H9 (cell line): ENCODE results near the gene RAD51D. TPM values are rescaled to one million over a fixed set of nuclear protein-coding genes. Genes with fewer than 3 reads are reported as not detected.

Experiments used
- DNase-seq: peaks from one replicate; pipeline ENCODE4 v3.0.0-alpha.2; 2017
- H2AFZ ChIP-seq: one replicate; pipeline ENCODE4 v1.6.1; 2013; ENCODE audit warnings: mild to moderate bottlenecking, low read length, control low read depth, moderate library complexity
- H2AK5ac ChIP-seq: 2 replicates; pipeline ENCODE4 v1.6.1; 2013; ENCODE audit warnings: low read length, control low read depth, mixed read lengths; ENCODE audit not compliant: insufficient read length
- H2BK120ac ChIP-seq: one replicate; pipeline ENCODE4 v1.6.1; 2013; ENCODE audit warnings: low read depth, mild to moderate bottlenecking, low read length, control low read depth, inconsistent platforms; ENCODE audit not compliant: poor library complexity, severe bottlenecking
- H2BK12ac ChIP-seq: 2 replicates; pipeline ENCODE4 v1.6.1; 2013; ENCODE audit warnings: low read length, control low read depth, mixed read lengths, low read depth; ENCODE audit not compliant: insufficient read length
- H2BK15ac ChIP-seq: 2 replicates; pipeline ENCODE4 v1.6.1; 2013; ENCODE audit warnings: low read depth, low read length, control low read depth
- H2BK20ac ChIP-seq: one replicate; pipeline ENCODE4 v1.6.1; 2013; ENCODE audit warnings: low read depth, mild to moderate bottlenecking, low read length, control low read depth, inconsistent platforms; ENCODE audit not compliant: poor library complexity, severe bottlenecking
- H2BK5ac ChIP-seq: 2 replicates; pipeline ENCODE4 v1.6.1; 2013; ENCODE audit warnings: low read length, control low read depth, mixed read lengths; ENCODE audit not compliant: insufficient read length
- H3K14ac ChIP-seq: 2 replicates; pipeline ENCODE4 v1.6.1; 2013; ENCODE audit warnings: low read length, control low read depth; ENCODE audit not compliant: insufficient read depth
- H3K18ac ChIP-seq: 2 replicates; pipeline ENCODE4 v1.6.1; 2013; ENCODE audit warnings: low read depth, mild to moderate bottlenecking, mixed read lengths, low read length, control low read depth; ENCODE audit not compliant: insufficient read length
- H3K23ac ChIP-seq: 2 replicates; pipeline ENCODE4 v1.6.1; 2013; ENCODE audit warnings: low read length, control low read depth, mixed read lengths, low read depth; ENCODE audit not compliant: insufficient read length
- H3K23me2 ChIP-seq: 2 replicates; pipeline ENCODE4 v1.6.1; 2013; ENCODE audit warnings: low read depth, mild to moderate bottlenecking, mixed read lengths, low read length, control low read depth; ENCODE audit not compliant: insufficient read length, poor library complexity, severe bottlenecking
- H3K27ac ChIP-seq: 2 replicates; pipeline ENCODE4 v1.5.1; 2013; ENCODE audit warnings: low read length, control low read depth, mixed read lengths, low read depth; ENCODE audit not compliant: insufficient read length
- H3K27me3 ChIP-seq: 2 replicates; pipeline ENCODE4 v1.6.1; 2013; ENCODE audit warnings: low read length, control low read depth, inconsistent platforms; ENCODE audit not compliant: insufficient read depth
- H3K4ac ChIP-seq: 2 replicates; pipeline ENCODE4 v1.6.1; 2013; ENCODE audit warnings: low read depth, mild to moderate bottlenecking, control low read depth, inconsistent platforms, low read length, moderate library complexity
- H3K4me1 ChIP-seq: 2 replicates; pipeline ENCODE4 v1.6.1; 2013; ENCODE audit warnings: low read length, control low read depth, inconsistent platforms; ENCODE audit not compliant: insufficient read depth
- H3K4me2 ChIP-seq: 2 replicates; pipeline ENCODE4 v1.6.1; 2013; ENCODE audit warnings: low read length, control low read depth, mixed read lengths; ENCODE audit not compliant: insufficient read length, insufficient read depth
- H3K56ac ChIP-seq: 2 replicates; pipeline ENCODE4 v1.6.1; 2013; ENCODE audit warnings: low read depth, mild to moderate bottlenecking, mixed read lengths, low read length, control low read depth; ENCODE audit not compliant: insufficient read length
- H3K79me1 ChIP-seq: 2 replicates; pipeline ENCODE4 v1.6.1; 2013; ENCODE audit warnings: low read depth, mild to moderate bottlenecking, moderate library complexity, low read length, control low read depth, inconsistent platforms; ENCODE audit not compliant: insufficient read depth, poor library complexity, severe bottlenecking
- H3K79me2 ChIP-seq: 2 replicates; pipeline ENCODE4 v1.6.1; 2013; ENCODE audit warnings: low read length, control low read depth, inconsistent platforms; ENCODE audit not compliant: insufficient read depth
- H3K9ac ChIP-seq: 2 replicates; pipeline ENCODE4 v1.6.1; 2013; ENCODE audit warnings: low read length, control low read depth, mixed read lengths; ENCODE audit not compliant: insufficient read length; ENCODE audit errors: extremely low read depth
- H3K9me3 ChIP-seq: one replicate; pipeline ENCODE4 v1.6.1; 2013; ENCODE audit warnings: low read depth, low read length, inconsistent platforms; ENCODE audit not compliant: control insufficient read depth
- H3T11ph ChIP-seq: one replicate; pipeline ENCODE4 v1.6.1; 2013; ENCODE audit warnings: mild to moderate bottlenecking, low read length, control low read depth, inconsistent platforms
- H4K20me1 ChIP-seq: one replicate; pipeline ENCODE4 v1.6.1; 2013; ENCODE audit not compliant: control insufficient read depth, insufficient read length, insufficient read depth
- H4K5ac ChIP-seq: 2 replicates; pipeline ENCODE4 v1.6.1; 2013; ENCODE audit warnings: low read depth, mild to moderate bottlenecking, mixed read lengths, low read length, control low read depth; ENCODE audit not compliant: insufficient read length
- H4K8ac ChIP-seq: replicated peaks from 2 replicates; pipeline ENCODE4 v1.6.1; 2013; ENCODE audit warnings: low read length, control low read depth, mixed read lengths, low read depth; ENCODE audit not compliant: insufficient read length
- H4K91ac ChIP-seq: 2 replicates; pipeline ENCODE4 v1.6.1; 2013; ENCODE audit warnings: low read depth, mild to moderate bottlenecking, moderate library complexity, mixed read lengths, low read length, control low read depth; ENCODE audit not compliant: insufficient read length
- H3K27ac Mint-ChIP-seq, 3 experiments: 2 replicates in 2 of 3; 3 replicates in 1 of 3; pipeline ENCODE4 v1.8.0; 2020 to 2021; ENCODE audit warnings: mixed read lengths in 3 of 3, mild to moderate bottlenecking in 1 of 3, moderate library complexity in 1 of 3
- H3K27me3 Mint-ChIP-seq: 2 replicates; pipeline ENCODE4 v1.8.0; 2021; ENCODE audit warnings: low read depth, mild to moderate bottlenecking, moderate library complexity, mixed read lengths
- H3K36me3 Mint-ChIP-seq, 3 experiments: 2 replicates in 2 of 3; 3 replicates in 1 of 3; pipeline ENCODE4 v1.8.0; 2020 to 2021; ENCODE audit warnings: low read depth in 3 of 3, mixed read lengths in 3 of 3; ENCODE audit not compliant: insufficient read depth in 1 of 3
- H3K4me1 Mint-ChIP-seq, 2 experiments: 2 replicates each; pipeline ENCODE4 v1.8.0; 2020; ENCODE audit warnings: mixed read lengths in 2 of 2
- H3K4me3 Mint-ChIP-seq, 2 experiments: 2 replicates in 1 of 2; 3 replicates in 1 of 2; pipeline ENCODE4 v1.8.0; 2020 to 2021; ENCODE audit warnings: mild to moderate bottlenecking in 2 of 2, mixed read lengths in 2 of 2, moderate library complexity in 1 of 2
- H3K9me3 Mint-ChIP-seq, 2 experiments: 2 replicates in 1 of 2; 3 replicates in 1 of 2; pipeline ENCODE4 v1.8.0; 2020; ENCODE audit warnings: mild to moderate bottlenecking in 2 of 2, mixed read lengths in 2 of 2, moderate library complexity in 1 of 2
- WGBS: extraction: QIAGEN DNeasy Blood & Tissue Kit; methylation state at CpG from one replicate; pipeline ENCODE4 v1.1.7; 2013; ENCODE audit warnings: missing lambda C conversion rate, low lambda C conversion rate, mixed read lengths; ENCODE audit not compliant: insufficient read length; ENCODE audit errors: extremely low coverage; 5-methylcytosine and 5-hydroxymethylcytosine counted together
- total RNA-seq: library from RNA; stranded (reverse); gene quantifications from 2 replicates; pipeline ENCODE4 v1.2.1, GENCODE V29; 2021
- TF ChIP-seq, protein P1 (sequence below): fragments of 200-600 bp; sonication (generic); conservative IDR thresholded peaks from 3 replicates; pipeline ENCODE4 v1.8.0; 2021; ENCODE audit warnings: antibody characterized with exemption, mild to moderate bottlenecking

Gene RAD51D
- total RNA-seq, 1 experiment from 2014 or later: 15.8 TPM

DNA sequence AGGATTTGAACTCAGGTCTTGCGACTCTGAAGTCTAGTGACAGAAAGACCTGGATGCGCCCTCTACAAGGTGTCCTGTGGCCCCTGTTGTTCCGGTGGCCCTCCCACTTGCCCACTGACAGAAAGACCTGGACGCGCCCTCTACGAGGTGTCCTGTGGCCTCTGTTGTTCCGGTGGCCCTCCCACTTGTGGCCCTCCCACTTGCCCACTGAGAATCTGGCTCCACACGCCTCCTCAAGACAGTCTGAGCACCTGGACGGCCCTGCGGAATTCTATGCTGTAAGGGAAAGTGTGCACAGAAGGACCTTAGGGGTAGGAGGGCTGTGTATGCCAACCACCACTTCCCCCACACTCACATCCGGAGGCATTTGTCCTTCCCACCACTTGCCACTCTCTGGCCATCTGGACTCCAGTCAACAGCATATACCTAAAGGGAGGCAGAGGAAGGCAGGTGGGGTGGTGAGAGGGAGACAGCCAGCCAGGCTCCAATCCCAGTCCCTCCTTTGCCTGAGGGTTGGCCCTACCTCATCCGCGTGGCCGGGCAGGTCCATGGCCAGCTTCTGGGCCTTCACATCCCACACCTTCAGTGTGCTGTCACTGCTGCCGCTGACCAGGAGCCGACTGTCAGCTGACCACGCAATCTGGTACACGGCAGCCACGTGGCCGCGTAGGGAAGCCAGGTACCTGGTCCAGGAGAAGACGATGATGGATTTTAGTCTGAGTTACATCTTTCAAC is 13.3 kb upstream of the RAD51D start:
- Histone ChIP-seq H3K56ac (no peak overlapping the region), H3K4ac (no peak overlapping the region), H4K5ac (no peak overlapping the region), H2BK12ac (no peak overlapping the region), H2BK15ac (no peak overlapping the region), H2AFZ (no peak overlapping the region), H3K4me2 (no peak overlapping the region), H3K9me3 (no peaks in the 10 kb centered on the region), H3K23me2 (no peaks in the 10 kb centered on the region), H4K20me1 (no peaks in the 10 kb centered on the region), H3K27ac (no peak overlapping the region), H4K91ac (no peak overlapping the region), H3K18ac (no peak overlapping the region), H3K79me1 (no peaks in the 10 kb centered on the region), H3K23ac (no peak overlapping the region), H2BK120ac (no peak overlapping the region), H3T11ph (no peak overlapping the region), H4K8ac (no peak overlapping the region), H2BK5ac (no peak overlapping the region), H3K27me3 (no peaks in the 10 kb centered on the region), H3K14ac (no peak overlapping the region), H3K9ac (no peak overlapping the region), H2BK20ac (no peak overlapping the region), H2AK5ac (no peak overlapping the region), H3K4me1 (no peaks in the 10 kb centered on the region), H3K79me2 (no peaks in the 10 kb centered on the region)
- no CpG with 5 or more reads among the region's 22 CpGs for WGBS
- Mint-ChIP-seq H3K9me3 (no peaks in the 10 kb centered on the region; a peak in 2 of 5 replicates), H3K27me3 (peaks cover 5% of the 10 kb centered on the region), H3K36me3 (peaks cover 56 to 77% (median 68%) of the 10 kb centered on the region in 3 experiments), H3K4me3 (no peak overlapping the region), H3K4me1 (no peaks in the 10 kb centered on the region), H3K27ac (no peak overlapping the region)
- no peak for DNase-seq
- TF ChIP-seq, protein P1, sequence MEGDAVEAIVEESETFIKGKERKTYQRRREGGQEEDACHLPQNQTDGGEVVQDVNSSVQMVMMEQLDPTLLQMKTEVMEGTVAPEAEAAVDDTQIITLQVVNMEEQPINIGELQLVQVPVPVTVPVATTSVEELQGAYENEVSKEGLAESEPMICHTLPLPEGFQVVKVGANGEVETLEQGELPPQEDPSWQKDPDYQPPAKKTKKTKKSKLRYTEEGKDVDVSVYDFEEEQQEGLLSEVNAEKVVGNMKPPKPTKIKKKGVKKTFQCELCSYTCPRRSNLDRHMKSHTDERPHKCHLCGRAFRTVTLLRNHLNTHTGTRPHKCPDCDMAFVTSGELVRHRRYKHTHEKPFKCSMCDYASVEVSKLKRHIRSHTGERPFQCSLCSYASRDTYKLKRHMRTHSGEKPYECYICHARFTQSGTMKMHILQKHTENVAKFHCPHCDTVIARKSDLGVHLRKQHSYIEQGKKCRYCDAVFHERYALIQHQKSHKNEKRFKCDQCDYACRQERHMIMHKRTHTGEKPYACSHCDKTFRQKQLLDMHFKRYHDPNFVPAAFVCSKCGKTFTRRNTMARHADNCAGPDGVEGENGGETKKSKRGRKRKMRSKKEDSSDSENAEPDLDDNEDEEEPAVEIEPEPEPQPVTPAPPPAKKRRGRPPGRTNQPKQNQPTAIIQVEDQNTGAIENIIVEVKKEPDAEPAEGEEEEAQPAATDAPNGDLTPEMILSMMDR: no peak
